LHCN-M2 (cell line): ENCODE results near the gene RALGAPA2. TPM values are rescaled to one million over a fixed set of nuclear protein-coding genes. Genes with fewer than 3 reads are reported as not detected.

Experiments
- DNase-seq: peaks from one replicate; pipeline ENCODE4 v3.0.0-alpha.2; 2012; ENCODE audit warnings: low read depth
- total RNA-seq: library from RNA; depleted of rRNA; stranded (reverse); fragments of >200 nt; gene quantifications from 2 replicates; pipeline ENCODE4 v1.2.3, GENCODE V29; 2014

The RALGAPA2 gene
- total RNA-seq, 1 experiment from 2014 or later = 8.7 TPM

- DNase-seq = peak; percentile 52
Measured at GRCh38 chr20:20465252-20465651, 247.2 kb downstream of the RALGAPA2 start.

GRCh38 chr20:20463933-20464374 is 248.5 kb downstream of the RALGAPA2 start:
- no peak for DNase-seq

DNA sequence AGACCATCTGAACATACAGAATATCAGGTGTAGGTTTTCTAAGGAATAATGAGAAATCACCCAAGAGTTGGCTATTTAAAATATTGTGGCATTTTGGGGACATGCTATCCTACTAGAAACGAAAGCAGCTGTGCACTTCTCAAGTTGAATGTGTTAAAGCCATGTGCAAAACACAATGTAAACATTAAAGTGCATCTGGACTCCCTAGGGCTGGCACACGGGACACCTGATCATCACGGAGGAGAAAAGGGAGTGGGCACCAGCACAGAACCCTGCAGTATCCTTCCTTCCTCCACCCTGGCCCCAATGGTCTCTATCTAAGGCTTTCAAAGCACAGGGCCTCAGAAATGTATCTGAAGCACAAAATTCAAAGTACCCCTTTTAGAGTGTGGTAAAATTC is 250.3 kb downstream of the RALGAPA2 start:
- no peak for DNase-seq

GRCh38 chr20:20461551-20461950 is 250.9 kb downstream of the RALGAPA2 start:
- DNase-seq = no peak

GRCh38 chr20:20459726-20460125 is 252.7 kb downstream of the RALGAPA2 start:
- DNase-seq = peak; percentile 49

GRCh38 chr20:20457392-20458126 is 254.9 kb downstream of the RALGAPA2 start:
- peak; percentile 14 for DNase-seq

GRCh38 chr20:20456741-20457140 is 255.7 kb downstream of the RALGAPA2 start:
- no peak for DNase-seq

DNA sequence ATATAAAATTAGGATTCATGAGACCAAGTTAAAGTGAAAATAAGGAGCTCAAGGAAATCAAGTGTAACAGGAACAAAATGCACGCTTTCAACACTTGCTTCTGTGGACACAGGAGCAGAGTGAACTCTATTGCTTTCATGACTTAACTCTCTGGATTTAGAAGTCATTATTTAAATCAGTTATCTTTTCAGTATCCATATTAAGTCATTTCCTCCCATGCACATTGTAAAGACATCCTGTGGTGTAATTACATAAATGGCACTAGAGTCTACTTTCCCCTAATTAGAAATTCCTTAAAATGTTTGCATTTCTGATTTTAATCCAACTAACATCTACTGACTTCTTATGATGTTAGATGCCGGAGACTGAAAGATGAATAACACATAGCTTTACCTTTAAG is 256.5 kb downstream of the RALGAPA2 start:
- no peak for DNase-seq

GRCh38 chr20:20454850-20455627 is 257.4 kb downstream of the RALGAPA2 start:
- no peak for DNase-seq

GRCh38 chr20:20454367-20454766 is 258.1 kb downstream of the RALGAPA2 start:
- DNase-seq = no peak

GRCh38 chr20:20452254-20452676 is 260.2 kb downstream of the RALGAPA2 start:
- peak; percentile 57 for DNase-seq

GRCh38 chr20:20450521-20450920 is 261.9 kb downstream of the RALGAPA2 start:
- DNase-seq = no peak

GRCh38 chr20:20448881-20449280 is 263.6 kb downstream of the RALGAPA2 start:
- no peak for DNase-seq

DNA sequence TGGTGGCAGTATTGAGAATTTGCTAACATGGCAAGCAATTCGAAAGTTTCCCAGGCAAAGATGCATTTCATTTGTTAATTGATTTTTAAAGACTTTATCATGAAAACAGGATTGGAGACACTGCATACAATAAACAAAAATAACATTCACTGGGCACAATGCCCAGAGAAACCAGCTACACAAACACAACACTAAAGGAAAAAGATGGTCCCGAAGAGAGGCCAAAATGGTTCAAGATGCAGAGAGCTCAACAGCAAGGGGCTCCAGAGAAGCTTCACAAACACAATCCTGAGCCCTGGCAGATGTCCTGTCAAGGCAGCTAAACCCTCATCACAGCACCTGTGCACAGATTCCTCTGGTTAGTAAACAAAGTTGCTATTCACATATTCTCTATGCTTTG is 265.2 kb downstream of the RALGAPA2 start:
- no peak for DNase-seq

DNA sequence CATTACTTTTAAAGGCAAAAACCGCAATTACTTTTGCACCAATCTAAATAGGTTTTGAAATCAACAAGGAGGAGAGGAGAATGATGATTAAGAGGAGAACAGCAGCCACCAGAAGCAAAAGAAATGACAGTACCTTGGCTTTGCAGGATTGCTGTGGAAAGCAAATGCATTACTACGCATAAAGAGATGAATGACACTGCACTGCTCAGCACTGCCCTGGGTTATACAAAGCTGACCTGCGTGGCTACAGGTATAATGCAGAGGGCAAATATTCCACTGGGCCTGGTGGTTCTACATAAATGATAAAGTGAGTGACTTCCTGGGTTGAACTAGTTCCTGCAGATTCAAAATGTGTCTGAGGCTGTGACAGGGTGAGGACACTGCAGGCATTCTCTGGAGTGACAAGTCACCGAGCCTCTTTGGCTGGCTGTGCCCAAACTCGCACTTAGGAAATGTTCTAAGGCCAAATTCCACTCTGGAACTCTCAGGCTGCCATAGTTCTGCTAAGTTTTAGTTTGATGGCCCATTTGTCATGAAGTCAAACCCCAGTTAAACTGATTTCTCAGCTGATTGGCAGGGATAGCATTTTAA is 265.9 kb downstream of the RALGAPA2 start:
- no peak for DNase-seq

DNA sequence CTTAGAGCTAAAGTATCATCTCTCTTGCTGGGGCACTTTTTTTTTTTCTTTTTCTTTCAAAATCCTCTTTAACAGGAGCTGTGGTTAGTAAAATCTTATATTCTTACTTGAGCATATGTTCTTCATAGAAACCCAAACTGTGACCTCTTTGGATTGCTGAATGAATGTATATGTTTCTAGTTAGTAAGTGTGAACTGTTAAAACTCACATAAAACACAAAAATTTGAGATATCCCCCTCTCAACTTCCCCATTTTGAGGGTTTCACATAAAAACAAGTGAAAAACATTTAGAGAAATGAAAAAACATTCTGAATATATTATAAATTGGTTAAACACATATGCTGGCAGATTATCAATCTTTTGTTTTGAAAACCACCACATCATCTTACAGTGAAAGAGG is 266.4 kb downstream of the RALGAPA2 start:
- DNase-seq = no peak

GRCh38 chr20:20443504-20443903 is 268.9 kb downstream of the RALGAPA2 start:
- no peak for DNase-seq

GRCh38 chr20:20442466-20442865 is 270.0 kb downstream of the RALGAPA2 start:
- DNase-seq = no peak

DNA sequence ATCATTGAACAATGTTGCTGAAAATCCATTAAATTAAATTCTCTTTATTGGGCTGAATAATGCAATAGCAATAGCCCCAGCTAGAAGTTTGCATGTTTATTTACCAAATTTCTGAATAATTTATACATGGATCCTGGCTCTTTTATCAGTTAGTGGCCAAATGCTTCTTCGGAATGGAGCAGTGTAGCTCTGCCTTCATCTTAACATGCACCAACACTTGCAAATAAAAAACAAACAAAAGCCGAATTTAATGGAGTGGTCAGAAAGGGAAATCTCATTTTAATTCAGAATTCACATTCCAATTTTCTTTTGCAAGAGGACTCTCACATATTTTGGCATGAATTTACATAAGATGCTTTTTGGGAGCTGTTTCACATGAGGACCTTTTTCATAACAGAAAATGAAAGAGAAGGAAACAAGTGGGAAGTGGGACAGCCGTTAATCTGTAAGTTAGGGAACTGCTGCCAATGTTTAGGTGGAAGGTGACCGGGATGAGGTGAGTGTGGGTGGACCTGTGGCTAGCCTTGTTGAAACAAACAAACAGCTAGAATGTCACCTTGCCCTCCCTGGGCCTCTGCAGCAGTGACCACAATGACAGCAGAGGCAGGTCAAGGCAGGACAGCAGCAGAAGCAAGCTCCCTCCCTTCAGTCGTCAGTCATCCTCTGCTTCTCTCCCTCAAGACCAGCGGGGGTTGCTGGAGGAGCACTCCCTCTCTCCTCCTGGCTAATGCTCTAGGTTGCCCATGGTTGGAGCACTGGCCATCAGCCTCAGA is 271.4 kb downstream of the RALGAPA2 start:
- DNase-seq = no peak

- DNase-seq = no peak
Measured at GRCh38 chr20:20440481-20440880, 272.0 kb downstream of the RALGAPA2 start.

- DNase-seq = no peak
Measured at GRCh38 chr20:20439602-20440190, 272.7 kb downstream of the RALGAPA2 start.
